ENCODE measurements around the gene VTCN1.

DNA sequence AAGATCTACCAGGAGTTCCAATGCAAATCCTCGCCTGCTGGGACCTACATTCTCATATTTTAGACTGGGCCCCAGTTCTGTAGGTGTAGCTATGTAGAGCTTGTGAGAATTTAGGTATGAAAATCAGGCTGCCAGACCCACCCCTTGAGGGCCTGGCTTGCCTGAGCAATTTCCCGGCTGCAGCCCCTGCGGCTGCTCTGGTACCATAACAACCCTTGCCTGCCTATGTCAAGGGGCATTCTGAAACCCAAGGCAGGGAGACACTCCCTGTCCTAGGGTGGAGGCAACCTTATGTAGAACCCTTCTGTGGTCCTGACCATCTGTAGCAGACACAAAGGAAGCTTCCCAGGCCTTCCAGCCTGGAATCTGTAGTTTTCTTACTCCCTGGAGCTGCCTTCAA is 28.4 kb downstream of the VTCN1 start:
- TF ChIP-seq POLR2AphosphoS5 (IDR thresholded peaks at IDR 0.05) (no peak), POLR2A (IDR thresholded peaks at IDR 0.05) (no peak)
- TF ChIP-seq, protein P1, sequence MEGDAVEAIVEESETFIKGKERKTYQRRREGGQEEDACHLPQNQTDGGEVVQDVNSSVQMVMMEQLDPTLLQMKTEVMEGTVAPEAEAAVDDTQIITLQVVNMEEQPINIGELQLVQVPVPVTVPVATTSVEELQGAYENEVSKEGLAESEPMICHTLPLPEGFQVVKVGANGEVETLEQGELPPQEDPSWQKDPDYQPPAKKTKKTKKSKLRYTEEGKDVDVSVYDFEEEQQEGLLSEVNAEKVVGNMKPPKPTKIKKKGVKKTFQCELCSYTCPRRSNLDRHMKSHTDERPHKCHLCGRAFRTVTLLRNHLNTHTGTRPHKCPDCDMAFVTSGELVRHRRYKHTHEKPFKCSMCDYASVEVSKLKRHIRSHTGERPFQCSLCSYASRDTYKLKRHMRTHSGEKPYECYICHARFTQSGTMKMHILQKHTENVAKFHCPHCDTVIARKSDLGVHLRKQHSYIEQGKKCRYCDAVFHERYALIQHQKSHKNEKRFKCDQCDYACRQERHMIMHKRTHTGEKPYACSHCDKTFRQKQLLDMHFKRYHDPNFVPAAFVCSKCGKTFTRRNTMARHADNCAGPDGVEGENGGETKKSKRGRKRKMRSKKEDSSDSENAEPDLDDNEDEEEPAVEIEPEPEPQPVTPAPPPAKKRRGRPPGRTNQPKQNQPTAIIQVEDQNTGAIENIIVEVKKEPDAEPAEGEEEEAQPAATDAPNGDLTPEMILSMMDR (IDR thresholded peaks at IDR 0.05) = no peak

Data from suprapubic skin (tissue), 4 donors.